ENCODE data around the gene TOR4A. TPM values are rescaled to one million over a fixed set of nuclear protein-coding genes. Genes with fewer than 3 reads are reported as not detected.
A peak's percentile ranks its signal among the peaks of the same experiment; 100 is the strongest.

Gene TOR4A
- total and polyA plus RNA-seq, 8 donors, result 8.5 to 38.5 (median 11.1) TPM

DNA sequence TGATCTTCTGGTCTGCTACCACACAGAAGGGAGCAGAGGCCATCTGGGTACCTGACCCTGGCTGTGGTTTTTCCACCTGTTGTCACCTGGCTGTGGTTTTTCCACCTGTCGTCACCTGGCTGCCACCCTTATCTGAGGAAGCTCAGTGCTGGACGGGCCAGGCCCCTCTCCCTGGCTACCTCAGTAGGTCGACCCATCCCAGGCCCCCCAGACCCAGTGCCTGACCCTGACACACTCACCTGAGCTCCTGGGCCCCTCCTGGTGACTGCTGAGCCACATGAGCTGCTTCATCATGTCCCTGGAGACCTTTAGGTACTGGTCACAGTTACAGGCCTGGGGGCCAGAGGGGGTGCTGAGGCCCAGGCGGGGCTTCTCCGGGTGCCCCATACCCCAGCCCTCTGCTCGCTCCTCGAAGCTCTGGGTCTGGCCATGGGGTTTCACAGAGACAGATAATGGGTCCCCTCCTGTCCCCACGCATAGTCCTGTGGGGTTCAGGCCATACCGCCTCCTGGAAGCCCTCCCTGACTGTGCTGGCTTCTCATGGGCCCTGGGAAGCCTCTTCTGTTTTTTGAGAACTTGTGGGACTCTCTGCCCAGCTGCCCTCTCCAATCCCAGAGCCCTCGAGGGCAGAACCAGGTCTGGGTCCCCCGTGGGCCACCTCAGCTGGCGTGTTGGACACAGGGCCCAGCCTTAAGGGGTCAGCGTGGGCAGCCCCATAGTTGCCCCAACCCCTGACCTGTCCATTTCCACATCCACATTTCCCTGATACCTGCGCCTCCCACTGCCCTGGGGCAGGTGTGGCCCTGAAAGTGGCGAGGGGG lies 32.1 kb downstream of the TOR4A start:
- TF ChIP-seq, protein P1, sequence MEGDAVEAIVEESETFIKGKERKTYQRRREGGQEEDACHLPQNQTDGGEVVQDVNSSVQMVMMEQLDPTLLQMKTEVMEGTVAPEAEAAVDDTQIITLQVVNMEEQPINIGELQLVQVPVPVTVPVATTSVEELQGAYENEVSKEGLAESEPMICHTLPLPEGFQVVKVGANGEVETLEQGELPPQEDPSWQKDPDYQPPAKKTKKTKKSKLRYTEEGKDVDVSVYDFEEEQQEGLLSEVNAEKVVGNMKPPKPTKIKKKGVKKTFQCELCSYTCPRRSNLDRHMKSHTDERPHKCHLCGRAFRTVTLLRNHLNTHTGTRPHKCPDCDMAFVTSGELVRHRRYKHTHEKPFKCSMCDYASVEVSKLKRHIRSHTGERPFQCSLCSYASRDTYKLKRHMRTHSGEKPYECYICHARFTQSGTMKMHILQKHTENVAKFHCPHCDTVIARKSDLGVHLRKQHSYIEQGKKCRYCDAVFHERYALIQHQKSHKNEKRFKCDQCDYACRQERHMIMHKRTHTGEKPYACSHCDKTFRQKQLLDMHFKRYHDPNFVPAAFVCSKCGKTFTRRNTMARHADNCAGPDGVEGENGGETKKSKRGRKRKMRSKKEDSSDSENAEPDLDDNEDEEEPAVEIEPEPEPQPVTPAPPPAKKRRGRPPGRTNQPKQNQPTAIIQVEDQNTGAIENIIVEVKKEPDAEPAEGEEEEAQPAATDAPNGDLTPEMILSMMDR (IDR thresholded peaks at IDR 0.05), result no peak
- Histone ChIP-seq H3K36me3 (no peaks in the 10 kb centered on the region), H3K27ac (no peak overlapping the region), H3K4me1 (peaks cover 26 to 37% of the 10 kb centered on the region in 2 donors), H3K4me3 (no peak overlapping the region), H3K9me3 (no peaks in the 10 kb centered on the region), H3K27me3 (peaks cover 3 to 49% of the 10 kb centered on the region in 2 donors)
- ATAC-seq (no peak), DNase-seq (peak in 1 of 4 donors; percentile 59)
- intact Hi-C loops (cut with DNase I), result loop anchor here in 1 of 2 donors (10.0 kb wide), 1 partner anchor 95 kb away; no protein-coding TSS in a partner anchor

DNA sequence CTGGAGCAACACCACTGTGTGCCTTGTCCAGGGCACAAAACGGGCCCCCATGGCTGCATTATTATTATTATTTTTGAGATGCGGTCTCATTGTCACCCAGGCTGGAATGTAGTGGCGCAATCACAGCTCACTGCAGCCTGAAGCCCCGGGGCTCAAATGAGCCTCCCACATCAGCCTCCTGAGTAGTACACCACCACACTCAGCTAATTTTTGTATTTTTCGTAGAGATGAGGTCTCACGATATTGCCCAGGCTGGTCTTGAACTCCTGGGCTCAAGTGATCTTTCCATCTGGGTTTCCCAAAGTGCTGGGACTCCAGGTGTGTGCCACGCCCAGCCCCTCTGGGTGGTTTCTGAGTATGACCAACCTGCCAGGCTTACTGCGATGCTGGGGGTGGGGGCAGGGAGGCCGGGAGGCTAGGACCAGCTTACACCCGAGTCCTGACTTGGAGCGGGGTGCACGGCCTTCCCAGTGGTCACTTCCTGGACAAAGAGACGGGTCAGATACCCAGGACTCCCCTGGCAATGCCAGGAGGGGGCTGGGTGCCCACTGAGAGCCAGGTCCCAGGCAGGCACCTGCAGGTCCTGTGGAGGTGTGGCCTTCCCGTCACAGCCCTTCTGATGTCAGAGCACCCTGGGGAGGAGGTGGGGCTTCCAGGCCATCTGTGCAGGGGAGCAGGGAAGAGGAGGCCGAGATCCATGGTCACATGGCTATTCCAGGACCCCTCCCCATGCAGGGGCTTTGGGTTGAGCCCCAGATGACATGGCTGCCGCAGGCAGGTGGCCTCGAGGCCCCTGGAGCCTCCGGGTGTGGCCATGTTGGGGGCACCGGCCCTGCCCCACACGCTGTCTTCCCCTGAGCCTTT lies 32.9 kb downstream of the TOR4A start:
- Histone ChIP-seq H3K9me3 (no peaks in the 10 kb centered on the region), H3K4me1 (peaks cover 19 to 32% of the 10 kb centered on the region in 2 donors), H3K27ac (no peak overlapping the region), H3K4me3 (no peak overlapping the region), H3K36me3 (no peaks in the 10 kb centered on the region), H3K27me3 (peaks cover 3 to 48% of the 10 kb centered on the region in 2 donors)
- intact Hi-C loops (cut with DNase I), result no loop called here
- no peak for ATAC-seq
- no peak for DNase-seq
- TF ChIP-seq, protein P1 (IDR thresholded peaks at IDR 0.05), result no peak

GRCh38 chr9:137311171-137311985 lies 33.9 kb downstream of the TOR4A start:
- no peak overlapping the region for H3K4me3 ChIP-seq
- no peaks in the 10 kb centered on the region for H3K36me3 ChIP-seq
- H3K9me3 ChIP-seq, result no peaks in the 10 kb centered on the region
- H3K4me1 ChIP-seq, result peaks cover 13 to 32% of the 10 kb centered on the region in 2 donors
- TF ChIP-seq, protein P1 (IDR thresholded peaks at IDR 0.05), result no peak
- peak in 2 of 4 donors; percentile 42 to 83 for DNase-seq
- no peak overlapping the region for H3K27ac ChIP-seq
- intact Hi-C loops (cut with DNase I), result no loop called here
- ATAC-seq, result peak; percentile 49
- peaks cover 3 to 48% of the 10 kb centered on the region in 2 donors for H3K27me3 ChIP-seq

GRCh38 chr9:137311986-137312851 lies 34.7 kb downstream of the TOR4A start:
- ATAC-seq (no peak), DNase-seq (no peak)
- Histone ChIP-seq H3K4me3 (no peak overlapping the region), H3K9me3 (no peaks in the 10 kb centered on the region), H3K4me1 (peaks cover 8 to 29% of the 10 kb centered on the region in 2 donors), H3K27ac (no peak overlapping the region), H3K27me3 (peaks cover 3 to 48% of the 10 kb centered on the region in 2 donors), H3K36me3 (no peaks in the 10 kb centered on the region)
- TF ChIP-seq, protein P1 (IDR thresholded peaks at IDR 0.05), result no peak
- intact Hi-C loops (cut with DNase I), result no loop called here

Data from left lung (tissue), 10 donors.